A673 (cell line): ENCODE results near the gene HMGB1. TPM values are rescaled to one million over a fixed set of nuclear protein-coding genes. Genes with fewer than 3 reads are reported as not detected.

ENCODE experiments used
- BruUV-seq: library from RNA; stranded (reverse); fragments of 400-500 nt; replicated peaks from 2 replicates; lab custom pipeline; 2021; lab: Mats Ljungman, UMichigan
- CTCF ChIA-PET: fragments of 300-600 bp; sonication (Branson Sonifier 250); formaldehyde crosslinking; loops from one replicate; lab custom pipeline; 2022; ENCODE audit warnings: antibody characterized with exemption; lab: Charles Lee
- POLR2A ChIA-PET: fragments of 300-600 bp; sonication (Branson Sonifier 250); formaldehyde crosslinking; loops from one replicate; lab custom pipeline; 2022; ENCODE audit warnings: antibody characterized with exemption; ENCODE audit not compliant: low non-redundant PET; lab: Charles Lee
- DNase-seq: peaks from one replicate; pipeline ENCODE4 v3.0.0-alpha.2; 2015; ENCODE audit warnings: low spot score
- H3K27ac ChIP-seq: fragments of 200-600 bp; sonication (generic); 2 replicates; pipeline ENCODE4 v1.5.1; 2016; ENCODE audit warnings: mixed run types, low read depth, mild to moderate bottlenecking, mixed read lengths, antibody characterized with exemption, low read length; ENCODE audit not compliant: poor library complexity, severe bottlenecking
- H3K27me3 ChIP-seq: fragments of 200-600 bp; sonication (generic); replicated peaks from 2 replicates; pipeline ENCODE4 v1.6.1; 2017; ENCODE audit warnings: mixed run types, low read depth, mild to moderate bottlenecking, mixed read lengths, antibody characterized with exemption, low read length; ENCODE audit not compliant: insufficient read depth, poor library complexity
- H3K36me3 ChIP-seq: fragments of 200-600 bp; sonication (generic); 2 replicates; pipeline ENCODE4 v1.6.1; 2016; ENCODE audit warnings: mixed run types, mild to moderate bottlenecking, mixed read lengths, antibody characterized with exemption, low read length; ENCODE audit not compliant: insufficient read depth, poor library complexity, severe bottlenecking
- H3K4me1 ChIP-seq: fragments of 200-600 bp; sonication (generic); 2 replicates; pipeline ENCODE4 v1.6.1; 2017; ENCODE audit warnings: mixed run types, mild to moderate bottlenecking, mixed read lengths, antibody characterized with exemption, low read length; ENCODE audit not compliant: insufficient read depth, poor library complexity, severe bottlenecking
- H3K4me3 ChIP-seq: fragments of 200-600 bp; sonication (generic); 2 replicates; pipeline ENCODE4 v1.5.1; 2016; ENCODE audit warnings: low read depth, mixed run types, mild to moderate bottlenecking, mixed read lengths, low read length; ENCODE audit not compliant: poor library complexity, severe bottlenecking
- H3K9me3 ChIP-seq: fragments of 200-600 bp; sonication (generic); 2 replicates; pipeline ENCODE4 v1.6.1; 2016; ENCODE audit warnings: mixed run types, low read depth, mild to moderate bottlenecking, mixed read lengths, antibody characterized with exemption, low read length; ENCODE audit not compliant: poor library complexity, severe bottlenecking
- EZH2 ChIP-seq: fragments of 200-600 bp; sonication (generic); IDR thresholded peaks from 2 replicates; pipeline ENCODE4 v1.6.1; 2017; ENCODE audit warnings: borderline replicate concordance, low read depth, mild to moderate bottlenecking, mixed read lengths, antibody characterized with exemption, low read length; ENCODE audit not compliant: poor library complexity, severe bottlenecking
- intact Hi-C: fragments of 100-400 bp; cut with micrococcal nuclease; formaldehyde crosslinking; loops from one replicate; pipeline ENCODE4 v1.10.0; 2022; ENCODE audit not compliant: unreplicated experiment
- total RNA-seq: library from RNA; stranded (reverse); gene quantifications from 2 replicates; pipeline ENCODE4 v1.2.3, GENCODE V29; 2021
- TF ChIP-seq, protein P1 (sequence below): fragments of 300-800, 200-600 bp; sonication (generic); conservative IDR thresholded peaks from 2 replicates; pipeline ENCODE4 v1.5.1; 2017; ENCODE audit warnings: low read depth, mild to moderate bottlenecking, antibody characterized with exemption, low read length, moderate library complexity, mixed read lengths

The HMGB1 gene
- total RNA-seq, 1 experiment from 2014 or later = 1,602 TPM

DNA sequence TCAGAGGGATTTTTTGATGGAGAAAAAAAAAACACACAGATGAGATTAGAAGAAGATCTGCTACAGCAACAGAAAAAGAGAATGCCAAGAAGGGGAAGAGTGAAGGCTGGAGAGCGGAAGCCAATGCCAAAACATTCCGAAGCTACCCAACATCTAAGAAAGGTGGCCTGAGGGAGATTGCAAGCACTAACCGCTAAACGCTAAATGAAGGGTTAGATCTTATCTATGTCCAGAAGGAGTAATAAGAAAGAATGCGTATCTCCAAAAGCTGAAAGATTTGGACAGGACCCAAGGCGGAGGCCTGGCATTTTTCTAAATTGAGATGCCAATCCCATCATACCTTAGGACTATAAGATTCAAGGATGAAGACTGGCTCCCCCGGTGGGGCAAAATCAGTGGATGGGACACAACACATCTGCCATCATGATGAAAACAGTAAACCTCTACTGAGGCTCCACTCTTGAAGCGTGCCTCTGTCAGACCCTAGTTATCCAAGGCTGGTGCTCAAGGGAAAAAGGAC lies 15.6 kb upstream of the HMGB1 start:
- no peak for DNase-seq
- intact Hi-C loops = no loop called here
- ChIA-PET CTCF (no interaction called here), POLR2A (no interaction called here)
- BruUV-seq = no TSS peak
- Histone ChIP-seq H3K9me3 (no peaks in the 10 kb centered on the region), H3K36me3 (no peaks in the 10 kb centered on the region), H3K4me1 (no peaks in the 10 kb centered on the region), H3K27me3 (no peaks in the 10 kb centered on the region), H3K27ac (no peak overlapping the region), H3K4me3 (no peak overlapping the region)
- TF ChIP-seq EZH2 = no peak
- TF ChIP-seq, protein P1, sequence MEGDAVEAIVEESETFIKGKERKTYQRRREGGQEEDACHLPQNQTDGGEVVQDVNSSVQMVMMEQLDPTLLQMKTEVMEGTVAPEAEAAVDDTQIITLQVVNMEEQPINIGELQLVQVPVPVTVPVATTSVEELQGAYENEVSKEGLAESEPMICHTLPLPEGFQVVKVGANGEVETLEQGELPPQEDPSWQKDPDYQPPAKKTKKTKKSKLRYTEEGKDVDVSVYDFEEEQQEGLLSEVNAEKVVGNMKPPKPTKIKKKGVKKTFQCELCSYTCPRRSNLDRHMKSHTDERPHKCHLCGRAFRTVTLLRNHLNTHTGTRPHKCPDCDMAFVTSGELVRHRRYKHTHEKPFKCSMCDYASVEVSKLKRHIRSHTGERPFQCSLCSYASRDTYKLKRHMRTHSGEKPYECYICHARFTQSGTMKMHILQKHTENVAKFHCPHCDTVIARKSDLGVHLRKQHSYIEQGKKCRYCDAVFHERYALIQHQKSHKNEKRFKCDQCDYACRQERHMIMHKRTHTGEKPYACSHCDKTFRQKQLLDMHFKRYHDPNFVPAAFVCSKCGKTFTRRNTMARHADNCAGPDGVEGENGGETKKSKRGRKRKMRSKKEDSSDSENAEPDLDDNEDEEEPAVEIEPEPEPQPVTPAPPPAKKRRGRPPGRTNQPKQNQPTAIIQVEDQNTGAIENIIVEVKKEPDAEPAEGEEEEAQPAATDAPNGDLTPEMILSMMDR = no peak

DNA sequence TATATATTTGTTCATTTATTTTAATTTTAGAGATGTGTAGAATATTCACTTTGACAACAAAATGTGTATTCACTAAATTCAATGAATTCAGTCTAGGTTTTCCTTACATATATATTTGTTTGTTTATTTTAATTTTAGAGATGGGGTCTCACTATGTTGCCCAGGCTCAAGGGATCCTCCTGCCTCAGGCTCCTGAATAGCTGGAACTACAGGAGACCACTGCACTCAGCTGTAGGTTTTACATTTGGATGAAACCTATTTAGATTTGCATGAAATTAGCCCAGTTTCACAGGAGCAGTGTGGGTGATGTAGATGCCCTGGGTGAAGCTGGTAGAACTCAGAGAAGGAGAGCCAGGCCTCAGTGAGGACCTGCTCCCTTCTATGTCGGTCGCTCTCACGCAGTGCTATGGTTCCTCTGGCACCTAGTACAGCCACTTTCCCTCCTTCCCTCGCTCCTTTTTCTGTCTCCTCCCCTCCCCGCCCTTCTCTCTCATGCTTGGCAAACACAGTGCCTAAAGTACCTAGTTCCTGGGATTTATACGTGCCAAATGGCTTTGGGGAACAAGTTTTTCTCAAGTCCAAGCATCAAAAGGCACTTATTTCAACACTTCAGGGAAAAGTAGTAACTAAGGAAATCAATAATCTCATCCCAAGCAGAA lies 14.7 kb upstream of the HMGB1 start:
- no peak for TF ChIP-seq EZH2
- TF ChIP-seq, protein P1 = no peak
- no peak for DNase-seq
- H3K36me3 ChIP-seq = no peaks in the 10 kb centered on the region
- H3K4me3 ChIP-seq = no peak overlapping the region
- H3K4me1 ChIP-seq = no peaks in the 10 kb centered on the region
- no peak overlapping the region for H3K27ac ChIP-seq
- ChIA-PET POLR2A (no interaction called here), CTCF (no interaction called here)
- intact Hi-C loops = no loop called here
- no TSS peak for BruUV-seq
- no peaks in the 10 kb centered on the region for H3K27me3 ChIP-seq
- no peaks in the 10 kb centered on the region for H3K9me3 ChIP-seq

DNA sequence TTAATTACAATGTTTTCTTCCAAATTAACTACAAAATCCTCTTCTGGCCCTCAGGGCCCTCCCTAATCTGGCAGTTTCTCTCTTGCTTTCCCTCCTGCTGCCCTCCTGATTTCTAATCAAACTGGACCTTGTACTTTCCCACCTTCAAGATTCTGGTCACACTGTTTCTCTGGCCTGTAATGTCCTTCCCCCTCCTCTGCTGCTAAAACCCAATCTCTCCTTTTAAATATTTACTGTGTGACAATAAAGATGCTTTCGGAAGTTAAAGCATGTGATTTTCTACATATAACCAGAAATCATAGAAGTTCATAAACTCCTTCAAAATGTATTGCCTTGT lies 14.1 kb upstream of the HMGB1 start:
- no peaks in the 10 kb centered on the region for H3K9me3 ChIP-seq
- DNase-seq = no peak
- H3K27ac ChIP-seq = no peak overlapping the region
- no peaks in the 10 kb centered on the region for H3K27me3 ChIP-seq
- BruUV-seq = no TSS peak
- CTCF ChIA-PET = no interaction called here
- intact Hi-C loops = no loop called here
- POLR2A ChIA-PET = no interaction called here
- no peaks in the 10 kb centered on the region for H3K36me3 ChIP-seq
- H3K4me3 ChIP-seq = no peak overlapping the region
- TF ChIP-seq, protein P1 = no peak
- no peak for TF ChIP-seq EZH2
- H3K4me1 ChIP-seq = no peaks in the 10 kb centered on the region
